AG09309 (cell line): Measurements from ENCODE around the gene IFITM2.

Experiments
- DNase-seq: peaks from one replicate; pipeline ENCODE4 v3.0.0-alpha.2; 2010; ENCODE audit warnings: low read depth
- H3K4me3 ChIP-seq: 2 replicates; pipeline ENCODE4 v1.5.1; 2011; ENCODE audit warnings: mild to moderate bottlenecking, low read depth, low read length, moderate library complexity; ENCODE audit not compliant: control insufficient read depth
- TF ChIP-seq, protein P1 (sequence below): IDR thresholded peaks from 2 replicates; pipeline ENCODE4 v1.5.1; 2011; ENCODE audit warnings: mild to moderate bottlenecking, low read depth, low read length, inconsistent platforms; ENCODE audit not compliant: insufficient read depth, control insufficient read depth; ENCODE audit errors: missing control alignments

IFITM2 gene

DNA sequence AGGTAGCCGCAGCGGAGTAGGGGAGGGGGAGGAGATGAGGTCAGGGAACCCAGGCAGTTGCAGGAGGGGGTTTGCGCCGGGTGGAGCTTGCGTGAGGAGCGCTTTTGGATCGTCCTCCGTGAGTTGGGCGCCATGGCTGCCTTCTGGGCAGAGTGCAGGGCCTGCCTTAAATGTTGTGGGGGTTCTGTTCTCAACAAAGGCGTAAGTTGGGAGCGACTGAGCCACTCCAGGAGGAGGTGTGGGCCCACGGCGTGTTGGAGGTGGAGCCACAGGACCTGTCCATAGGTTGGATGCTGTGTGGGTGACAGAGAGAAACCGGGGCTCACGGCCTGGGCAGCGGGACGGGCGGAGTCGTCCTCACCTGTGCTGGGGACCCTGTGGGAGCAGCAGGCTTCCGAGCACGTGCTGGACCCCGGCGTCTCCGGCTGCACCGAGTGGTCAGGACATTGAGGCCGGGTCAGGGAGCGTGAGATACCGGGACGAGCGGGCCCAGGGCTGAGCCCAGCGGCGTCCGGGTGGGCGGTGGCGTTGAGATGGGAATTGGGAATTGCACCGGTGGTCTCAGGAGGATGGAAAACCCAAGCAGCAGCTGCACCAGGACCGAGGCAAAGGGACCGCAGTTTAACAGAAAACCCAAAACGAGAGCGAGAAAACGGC lies 19.7 kb upstream of the IFITM2 start:
- DNase-seq, result no peak

DNA sequence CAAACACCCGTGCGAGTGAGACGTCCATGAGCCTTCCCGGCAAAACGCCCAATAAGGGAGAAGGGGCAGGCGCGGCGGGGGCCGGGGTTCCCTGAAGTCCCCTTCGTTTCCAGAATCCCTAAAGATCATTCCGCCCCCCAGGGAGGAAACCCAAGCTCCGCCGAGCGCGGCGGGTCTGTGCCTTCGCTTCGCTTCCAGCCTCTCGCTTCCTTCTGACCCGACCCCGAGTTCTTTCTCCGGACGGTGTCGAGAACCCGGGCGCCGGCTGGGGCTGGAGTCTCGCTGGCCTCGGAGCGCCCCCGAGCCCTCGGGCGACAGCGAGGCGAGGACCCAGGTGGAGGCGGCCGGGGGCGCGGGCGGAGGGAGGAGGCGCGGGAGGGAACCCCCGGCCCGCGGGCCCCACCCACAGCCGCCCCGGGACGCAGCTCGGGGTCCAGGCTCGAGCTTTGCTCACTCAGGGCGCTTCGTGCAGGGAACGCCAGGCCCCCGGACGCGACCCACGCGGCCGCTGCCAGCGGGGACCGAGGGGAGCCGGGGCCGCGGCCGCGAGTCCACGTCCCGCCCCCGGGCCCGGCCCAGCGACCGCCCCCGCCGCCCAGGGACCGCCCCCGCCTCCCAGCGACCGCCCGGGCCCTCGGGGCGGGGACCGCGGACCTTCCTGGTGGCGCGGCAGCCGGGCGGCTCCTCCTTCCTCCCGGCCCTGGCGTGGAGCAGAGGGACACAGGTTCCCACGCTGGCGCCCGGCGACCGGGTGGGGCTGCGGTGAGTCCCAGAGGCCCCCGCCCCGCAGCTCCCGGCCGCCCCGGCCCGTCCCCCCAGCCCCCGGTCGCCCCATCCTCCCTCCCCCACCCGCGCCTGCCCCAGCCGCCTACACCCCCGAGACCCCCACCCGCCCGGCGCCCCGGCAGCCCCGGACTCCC lies 18.9 kb upstream of the IFITM2 start, which contains the start of gene PGGHG:
PGGHG (plus strand) TSS at position 649 of the 920 bp plus-strand sequence. CDS start 691 bp downstream, outside the sequence.
- peak within 1 kb of the TSS; percentile 54 for H3K4me3 ChIP-seq
- DNase-seq, result no peak
- TF ChIP-seq, protein P1, sequence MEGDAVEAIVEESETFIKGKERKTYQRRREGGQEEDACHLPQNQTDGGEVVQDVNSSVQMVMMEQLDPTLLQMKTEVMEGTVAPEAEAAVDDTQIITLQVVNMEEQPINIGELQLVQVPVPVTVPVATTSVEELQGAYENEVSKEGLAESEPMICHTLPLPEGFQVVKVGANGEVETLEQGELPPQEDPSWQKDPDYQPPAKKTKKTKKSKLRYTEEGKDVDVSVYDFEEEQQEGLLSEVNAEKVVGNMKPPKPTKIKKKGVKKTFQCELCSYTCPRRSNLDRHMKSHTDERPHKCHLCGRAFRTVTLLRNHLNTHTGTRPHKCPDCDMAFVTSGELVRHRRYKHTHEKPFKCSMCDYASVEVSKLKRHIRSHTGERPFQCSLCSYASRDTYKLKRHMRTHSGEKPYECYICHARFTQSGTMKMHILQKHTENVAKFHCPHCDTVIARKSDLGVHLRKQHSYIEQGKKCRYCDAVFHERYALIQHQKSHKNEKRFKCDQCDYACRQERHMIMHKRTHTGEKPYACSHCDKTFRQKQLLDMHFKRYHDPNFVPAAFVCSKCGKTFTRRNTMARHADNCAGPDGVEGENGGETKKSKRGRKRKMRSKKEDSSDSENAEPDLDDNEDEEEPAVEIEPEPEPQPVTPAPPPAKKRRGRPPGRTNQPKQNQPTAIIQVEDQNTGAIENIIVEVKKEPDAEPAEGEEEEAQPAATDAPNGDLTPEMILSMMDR, result no peak

More for the DNA sequence above, 19.7 kb upstream of the IFITM2 start:
- H3K4me3 ChIP-seq, result peak overlapping the region; percentile 54
- TF ChIP-seq, protein P1, result no peak

DNA sequence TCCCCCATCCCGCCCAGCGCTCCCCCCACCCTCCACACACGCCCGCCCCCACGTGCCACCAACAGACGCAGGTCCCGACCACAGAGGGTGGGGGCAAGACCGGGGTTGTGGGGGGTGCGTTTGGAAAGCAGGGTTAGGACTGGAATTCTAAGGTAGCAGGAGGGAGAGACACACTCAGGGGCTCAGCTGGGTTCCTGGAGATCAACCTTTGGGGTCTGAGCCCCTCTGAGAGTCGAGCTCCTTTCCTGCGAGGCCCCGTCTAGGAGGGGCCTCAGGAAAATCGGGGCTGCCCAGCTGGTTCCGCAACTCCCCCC lies 18.3 kb upstream of the IFITM2 start:
- no peak for DNase-seq
- H3K4me3 ChIP-seq, result peak overlapping the region; percentile 54
- TF ChIP-seq, protein P1, result no peak

DNA sequence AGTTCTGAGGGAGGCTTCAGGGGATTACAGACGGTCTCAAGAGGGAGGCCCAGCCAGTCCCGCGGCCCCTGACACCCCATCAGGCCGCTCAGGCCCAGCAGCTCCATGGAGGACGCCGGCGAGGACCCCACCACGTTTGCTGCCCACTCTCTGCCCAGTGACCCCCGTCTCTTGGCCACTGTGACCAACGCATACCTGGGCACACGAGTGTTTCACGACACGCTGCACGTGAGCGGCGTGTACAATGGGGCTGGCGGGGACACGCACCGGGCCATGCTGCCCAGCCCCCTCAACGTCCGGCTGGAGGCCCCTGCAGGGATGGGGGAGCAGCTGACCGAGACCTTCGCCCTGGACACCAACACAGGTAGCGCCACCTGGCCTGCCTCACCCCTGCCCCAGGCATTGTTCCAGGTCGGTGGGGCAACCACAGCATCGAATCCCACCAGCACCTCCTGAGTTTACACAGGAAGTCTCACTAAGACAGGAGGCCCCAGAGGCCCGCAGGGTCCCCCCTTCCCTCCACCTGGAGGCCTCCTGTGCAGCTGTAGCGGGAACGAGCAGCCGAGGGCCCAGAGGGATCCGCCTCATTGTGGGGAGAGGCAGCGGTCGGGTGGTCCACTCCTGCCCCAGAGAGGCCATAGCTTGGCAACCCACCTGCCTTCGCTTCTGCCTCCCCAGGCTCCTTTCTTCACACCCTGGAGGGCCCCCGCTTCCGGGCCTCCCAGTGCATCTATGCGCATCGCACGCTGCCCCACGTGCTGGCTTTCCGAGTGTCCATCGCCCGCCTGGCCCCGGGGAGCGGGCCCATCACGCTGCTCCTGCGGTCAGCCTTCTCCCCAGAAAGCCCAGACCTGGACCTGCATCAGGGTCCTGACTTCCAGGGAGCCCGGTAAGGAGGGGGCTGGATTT lies 17.6 kb upstream of the IFITM2 start:
- H3K4me3 ChIP-seq, result peak overlapping the region; percentile 54
- DNase-seq, result no peak
- TF ChIP-seq, protein P1, result no peak

DNA sequence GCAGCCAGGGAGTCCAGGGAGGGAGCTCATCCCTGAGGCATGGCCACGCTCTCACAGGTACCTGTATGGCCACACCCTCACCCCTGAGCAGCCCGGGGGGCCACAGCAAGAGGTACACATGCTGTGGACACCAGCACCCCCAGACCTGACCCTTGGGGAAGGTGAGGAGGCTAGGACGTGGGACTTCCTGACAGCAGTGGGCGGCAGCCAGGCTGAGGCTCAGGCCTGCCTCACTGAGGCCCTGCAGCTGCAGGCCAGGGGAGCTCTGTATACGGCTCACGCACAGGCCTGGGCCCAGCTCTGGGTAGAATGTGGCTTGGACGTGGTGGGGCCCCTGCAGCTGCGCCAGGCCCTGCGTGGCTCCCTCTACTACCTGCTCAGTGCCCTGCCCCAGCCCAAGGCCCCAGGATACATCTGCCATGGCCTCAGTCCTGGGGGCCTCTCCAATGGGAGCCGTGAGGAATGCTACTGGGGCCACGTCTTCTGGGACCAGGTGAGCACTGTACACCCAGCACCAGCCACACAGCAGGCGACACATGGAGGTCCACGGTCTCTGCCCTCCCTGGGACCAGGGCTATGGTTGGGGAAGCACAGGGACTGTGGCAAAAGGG lies 16.9 kb upstream of the IFITM2 start:
- no peak overlapping the region for H3K4me3 ChIP-seq
- TF ChIP-seq, protein P1, result no peak
- no peak for DNase-seq
